Right lobe of liver (tissue), 6 donors: ENCODE measurements around the gene ERC2. TPM values are rescaled to one million over a fixed set of nuclear protein-coding genes. Genes with fewer than 3 reads are reported as not detected.

Source experiments
- ATAC-seq, 4 donors: fragments of 200-7000 bp; cut with Tn5 transposase; one replicate each; pipeline ENCODE4 v1.9.1; 2020; ENCODE audit warnings: mild to moderate bottlenecking in 4 of 4, moderate library complexity in 4 of 4
- DNase-seq, 3 donors: peaks; one replicate each; pipeline ENCODE4 v3.0.0-alpha.2; 2020
- H3K27ac ChIP-seq, 3 donors: fragments of 200-600 bp; one replicate each; pipeline ENCODE4 v1.8.0; 2022
- H3K27me3 ChIP-seq, 2 donors: fragments of 200-600 bp; one replicate each; pipeline ENCODE4 v1.8.0; 2022
- H3K36me3 ChIP-seq, 4 donors: fragments of 200-600 bp; sonication (generic) in 1 of 4; one replicate each; pipeline versions ENCODE4 v1.5.1 to v1.8.0; 2017 to 2022; ENCODE audit warnings: control low read depth in 1 of 4
- H3K4me1 ChIP-seq, 4 donors: fragments of 200-600 bp; sonication (generic) in 1 of 4; one replicate each; pipeline versions ENCODE4 v1.5.1 to v1.8.0; 2017 to 2022; ENCODE audit warnings: control low read depth in 1 of 4
- H3K4me3 ChIP-seq, 3 donors: fragments of 200-600 bp; one replicate each; pipeline ENCODE4 v1.8.0; 2022
- H3K9me3 ChIP-seq, 4 donors: fragments of 200-600 bp; sonication (generic) in 1 of 4; one replicate each; pipeline versions ENCODE4 v1.5.1 to v1.8.0; 2017 to 2022; ENCODE audit warnings: control low read depth in 1 of 4
- CTCF ChIP-seq, 4 donors: fragments of 200-600 bp in 3 of 4; fragments of 450-650 bp in 1 of 4; IDR thresholded peaks; one replicate each; pipeline versions ENCODE4 v1.5.1 to v1.8.0; 2016 to 2022; ENCODE audit warnings: antibody characterized with exemption in 4 of 4, mild to moderate bottlenecking in 2 of 4
- POLR2A ChIP-seq: fragments of 450-650 bp; IDR thresholded peaks from one replicate; pipeline ENCODE4 v1.6.1; 2017; ENCODE audit warnings: antibody characterized with exemption, mild to moderate bottlenecking
- WGBS: methylation state at CpG from one replicate; pipeline ENCODE4 v1.1.6; 2018; ENCODE audit warnings: low coverage, low lambda C conversion rate; ENCODE audit not compliant: insufficient coverage; ENCODE audit errors: missing lambda C conversion rate; 5-methylcytosine and 5-hydroxymethylcytosine counted together
- intact Hi-C, 2 donors: fragments of 100-400 bp; cut with DNase I; formaldehyde crosslinking; loops; one replicate each; pipeline versions ENCODE4 v1.11.2 to v1.14.1; 2022
- total RNA-seq, 6 experiments: library from RNA; depleted of rRNA in 2 of 6; stranded (reverse); fragments of >200 nt in 2 of 6; fragmentation: NEBNext Ultra II Directional in 3 of 6; extraction: Animal tissue kit (Norgen Biotek cat#: 25700) in 3 of 6; gene quantifications; one replicate each; pipeline versions ENCODE4 v1.1.0 to v1.2.4, GENCODE V29; 2016 to 2023
- donor health status: DM: no; HTN: yes; CAD: no.
- donor health status: DM: no; HTN: no; CAD: no.
- donor health status: DM: no; HTN: no; CAD: no.
- donor health status: DM: no; HTN: yes; CAD: no.
- donor health status: DM: no; HTN: yes; CAD: no.

ERC2 gene
- total RNA-seq, 6 experiments from 2014 or later, result not detected

DNA sequence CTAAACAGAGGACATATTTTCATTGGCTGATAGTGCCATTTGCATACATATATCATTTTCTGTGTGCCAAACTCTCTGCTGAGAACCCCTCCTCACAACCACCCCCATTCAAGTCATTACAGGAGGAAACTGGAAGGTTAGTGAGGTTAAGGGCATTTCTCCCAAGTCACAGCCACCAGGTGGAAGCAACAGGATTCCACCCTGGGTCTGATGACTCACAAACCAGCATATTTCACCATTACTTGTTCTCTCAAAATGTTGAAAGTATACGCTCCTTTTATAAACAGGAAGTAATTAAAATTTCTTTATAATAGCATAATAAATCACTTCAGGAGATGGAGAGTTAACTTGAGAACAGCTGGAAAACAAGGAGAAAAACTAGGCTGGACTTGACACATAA, 582.5 kb downstream of the ERC2 start:
- intact Hi-C loops, result no loop called here
- no peak for ATAC-seq
- no peak for TF ChIP-seq CTCF (IDR thresholded peaks at IDR 0.05)
- TF ChIP-seq POLR2A, result no peak

GRCh38 chr3:55884491-55885285, 583.6 kb downstream of the ERC2 start:
- no peak for ATAC-seq
- no peaks in the 10 kb centered on the region for H3K9me3 ChIP-seq
- 29% methylated on average over 2 of the region's 2 CpGs for WGBS
- H3K4me3 ChIP-seq, result no peak overlapping the region
- H3K36me3 ChIP-seq, result no peaks in the 10 kb centered on the region
- no peak for DNase-seq
- no peaks in the 10 kb centered on the region for H3K27me3 ChIP-seq
- no peaks in the 10 kb centered on the region for H3K4me1 ChIP-seq
- H3K27ac ChIP-seq, result no peak overlapping the region
- no peak for TF ChIP-seq CTCF (IDR thresholded peaks at IDR 0.05)
- no peak for TF ChIP-seq POLR2A
- intact Hi-C loops, result no loop called here

More for the DNA sequence above, 582.5 kb downstream of the ERC2 start:
- Histone ChIP-seq H3K36me3 (no peaks in the 10 kb centered on the region), H3K9me3 (no peaks in the 10 kb centered on the region), H3K4me1 (no peaks in the 10 kb centered on the region), H3K27me3 (no peaks in the 10 kb centered on the region), H3K4me3 (no peak overlapping the region), H3K27ac (no peak overlapping the region)
- WGBS, result 46% methylated on average over 1 of the region's 1 CpG
- DNase-seq, result no peak

DNA sequence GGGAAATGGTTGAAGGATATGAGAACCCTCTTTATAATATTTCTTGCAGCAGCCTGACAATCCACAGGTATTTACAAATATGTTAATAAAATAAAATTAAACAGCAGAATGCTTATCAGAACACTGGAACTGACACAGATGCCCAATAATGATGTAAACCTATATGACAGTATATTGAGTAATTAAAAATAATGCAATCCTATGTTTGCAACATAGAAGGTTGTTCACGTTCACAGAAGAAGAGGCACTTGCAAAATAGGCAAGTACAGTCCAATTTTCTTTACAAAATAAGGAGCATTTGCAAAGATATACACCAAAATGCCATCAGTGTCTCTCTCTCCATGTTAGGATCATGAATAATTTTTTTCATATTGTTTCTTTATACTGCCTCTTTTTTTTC, 584.2 kb downstream of the ERC2 start:
- Histone ChIP-seq H3K36me3 (no peaks in the 10 kb centered on the region), H3K9me3 (no peaks in the 10 kb centered on the region), H3K4me3 (no peak overlapping the region), H3K27me3 (no peaks in the 10 kb centered on the region), H3K27ac (no peak overlapping the region), H3K4me1 (no peaks in the 10 kb centered on the region)
- intact Hi-C loops, result no loop called here
- WGBS, result 50% methylated on average over 1 of the region's 1 CpG
- ATAC-seq (no peak), DNase-seq (no peak)
- TF ChIP-seq POLR2A (no peak), CTCF (IDR thresholded peaks at IDR 0.05) (no peak)

- no peaks in the 10 kb centered on the region for H3K27me3 ChIP-seq
- no peaks in the 10 kb centered on the region for H3K4me1 ChIP-seq
- H3K4me3 ChIP-seq, result no peak overlapping the region
- no peak overlapping the region for H3K27ac ChIP-seq
- no peak for DNase-seq
- 17% methylated on average over 2 of the region's 2 CpGs for WGBS
- H3K36me3 ChIP-seq, result no peaks in the 10 kb centered on the region
- no peaks in the 10 kb centered on the region for H3K9me3 ChIP-seq
- intact Hi-C loops, result no loop called here
- TF ChIP-seq POLR2A (no peak), CTCF (IDR thresholded peaks at IDR 0.05) (no peak)
- ATAC-seq, result no peak
Measured at GRCh38 chr3:55882006-55882405, 586.3 kb downstream of the ERC2 start.

DNA sequence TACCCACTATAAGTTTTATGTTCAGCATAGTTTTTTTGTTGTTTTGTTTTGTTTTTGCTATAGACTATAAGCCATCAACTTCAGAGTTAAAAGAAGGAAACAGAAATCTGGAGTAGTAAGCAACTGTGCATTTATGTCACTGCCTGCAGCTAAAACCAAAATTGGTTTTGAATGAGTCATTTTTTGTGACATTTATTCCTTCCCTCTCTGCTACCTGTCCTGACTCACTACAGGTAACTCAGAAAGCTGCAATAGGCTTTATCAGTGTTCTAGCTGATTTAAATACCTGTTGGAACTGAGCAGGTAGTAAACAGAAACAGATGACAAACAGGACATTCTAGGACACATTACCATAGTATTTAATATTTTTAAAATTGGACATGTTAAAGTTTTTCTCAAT, 587.9 kb downstream of the ERC2 start:
- intact Hi-C loops, result no loop called here
- TF ChIP-seq POLR2A (no peak), CTCF (IDR thresholded peaks at IDR 0.05) (no peak)
- ATAC-seq, result no peak
- Histone ChIP-seq H3K4me3 (no peak overlapping the region), H3K4me1 (no peaks in the 10 kb centered on the region), H3K27me3 (no peaks in the 10 kb centered on the region), H3K36me3 (no peaks in the 10 kb centered on the region), H3K27ac (no peak overlapping the region), H3K9me3 (no peaks in the 10 kb centered on the region)
- DNase-seq, result no peak
